Measurements from ENCODE around the gene ZNF597. TPM values are rescaled to one million over a fixed set of nuclear protein-coding genes. Genes with fewer than 3 reads are reported as not detected.

Gene ZNF597
- total RNA-seq, 1 experiment from 2014 or later = 2.7 TPM

DNA sequence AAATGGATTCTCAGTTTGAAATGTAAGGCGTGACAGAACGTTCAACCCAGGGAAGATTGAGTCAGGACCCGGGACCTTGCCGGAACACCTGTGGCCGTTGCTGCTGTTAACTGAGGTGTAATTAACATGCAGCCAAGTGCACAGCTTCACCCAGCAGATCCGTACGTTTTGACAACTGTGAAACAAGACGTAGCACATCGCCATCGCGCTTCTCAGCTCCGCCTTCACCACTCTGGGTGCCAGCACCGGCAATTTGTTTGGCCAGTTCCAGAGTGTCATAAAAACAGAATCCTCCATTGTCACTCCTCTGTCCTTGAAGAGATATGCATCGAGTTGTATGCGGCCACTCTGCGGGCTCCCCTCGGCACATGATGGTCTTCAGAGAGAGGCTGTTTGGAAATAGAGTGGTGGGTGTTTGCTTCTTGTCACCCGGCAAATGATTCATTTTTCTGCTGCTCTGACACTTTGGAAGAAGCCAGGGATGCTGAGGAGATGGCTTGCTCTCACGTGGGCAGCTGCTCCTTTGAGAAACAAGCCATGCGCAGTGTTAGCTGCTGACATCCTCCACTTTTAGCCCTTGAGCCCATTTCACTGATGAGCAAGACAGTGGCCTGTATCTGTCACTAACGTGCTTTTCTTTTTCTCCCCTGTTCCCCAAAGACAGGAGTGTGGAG lies 22.7 kb upstream of the ZNF597 start:
- DNase-seq (ENCODE audit: low read depth, low spot score) = no peak
- peaks cover 15% of the 10 kb centered on the region for H3K4me1 ChIP-seq (ENCODE audit: control insufficient read depth, insufficient read depth, low read length)
- ChIA-PET CTCF (no interaction called here), POLR2A (no interaction called here)
- in situ Hi-C loops (cut with HindIII; ENCODE audit: low pct_unique_long_range_greater_than_20kb, low sequenced_read_pairs) (no loop called here), intact Hi-C loops (cut with micrococcal nuclease; ENCODE audit: unreplicated experiment) (no loop called here)
- ATAC-seq = no peak
- no peaks in the 10 kb centered on the region for H3K9me3 ChIP-seq (ENCODE audit: control insufficient read depth, insufficient read depth, low read depth, low read length)
- no TSS peak for BruUV-seq (replicated peaks)
- no peak overlapping the region for H3K4me3 ChIP-seq (ENCODE audit: low read depth in 2 of 2, low read length in 2 of 2)
- no peak overlapping the region for H3K27ac ChIP-seq (ENCODE audit: low read length)
- no peak for TF ChIP-seq TCF7L2 (IDR thresholded peaks at IDR 0.05; ENCODE audit: low read depth, low read length)
- TF ChIP-seq, protein P1, sequence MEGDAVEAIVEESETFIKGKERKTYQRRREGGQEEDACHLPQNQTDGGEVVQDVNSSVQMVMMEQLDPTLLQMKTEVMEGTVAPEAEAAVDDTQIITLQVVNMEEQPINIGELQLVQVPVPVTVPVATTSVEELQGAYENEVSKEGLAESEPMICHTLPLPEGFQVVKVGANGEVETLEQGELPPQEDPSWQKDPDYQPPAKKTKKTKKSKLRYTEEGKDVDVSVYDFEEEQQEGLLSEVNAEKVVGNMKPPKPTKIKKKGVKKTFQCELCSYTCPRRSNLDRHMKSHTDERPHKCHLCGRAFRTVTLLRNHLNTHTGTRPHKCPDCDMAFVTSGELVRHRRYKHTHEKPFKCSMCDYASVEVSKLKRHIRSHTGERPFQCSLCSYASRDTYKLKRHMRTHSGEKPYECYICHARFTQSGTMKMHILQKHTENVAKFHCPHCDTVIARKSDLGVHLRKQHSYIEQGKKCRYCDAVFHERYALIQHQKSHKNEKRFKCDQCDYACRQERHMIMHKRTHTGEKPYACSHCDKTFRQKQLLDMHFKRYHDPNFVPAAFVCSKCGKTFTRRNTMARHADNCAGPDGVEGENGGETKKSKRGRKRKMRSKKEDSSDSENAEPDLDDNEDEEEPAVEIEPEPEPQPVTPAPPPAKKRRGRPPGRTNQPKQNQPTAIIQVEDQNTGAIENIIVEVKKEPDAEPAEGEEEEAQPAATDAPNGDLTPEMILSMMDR (IDR thresholded peaks at IDR 0.05) = no peak
- no peak for TF ChIP-seq SIN3A (IDR thresholded peaks at IDR 0.05; ENCODE audit: borderline replicate concordance, insufficient read depth, low read depth, low read length)
- TF ChIP-seq, protein P2, sequence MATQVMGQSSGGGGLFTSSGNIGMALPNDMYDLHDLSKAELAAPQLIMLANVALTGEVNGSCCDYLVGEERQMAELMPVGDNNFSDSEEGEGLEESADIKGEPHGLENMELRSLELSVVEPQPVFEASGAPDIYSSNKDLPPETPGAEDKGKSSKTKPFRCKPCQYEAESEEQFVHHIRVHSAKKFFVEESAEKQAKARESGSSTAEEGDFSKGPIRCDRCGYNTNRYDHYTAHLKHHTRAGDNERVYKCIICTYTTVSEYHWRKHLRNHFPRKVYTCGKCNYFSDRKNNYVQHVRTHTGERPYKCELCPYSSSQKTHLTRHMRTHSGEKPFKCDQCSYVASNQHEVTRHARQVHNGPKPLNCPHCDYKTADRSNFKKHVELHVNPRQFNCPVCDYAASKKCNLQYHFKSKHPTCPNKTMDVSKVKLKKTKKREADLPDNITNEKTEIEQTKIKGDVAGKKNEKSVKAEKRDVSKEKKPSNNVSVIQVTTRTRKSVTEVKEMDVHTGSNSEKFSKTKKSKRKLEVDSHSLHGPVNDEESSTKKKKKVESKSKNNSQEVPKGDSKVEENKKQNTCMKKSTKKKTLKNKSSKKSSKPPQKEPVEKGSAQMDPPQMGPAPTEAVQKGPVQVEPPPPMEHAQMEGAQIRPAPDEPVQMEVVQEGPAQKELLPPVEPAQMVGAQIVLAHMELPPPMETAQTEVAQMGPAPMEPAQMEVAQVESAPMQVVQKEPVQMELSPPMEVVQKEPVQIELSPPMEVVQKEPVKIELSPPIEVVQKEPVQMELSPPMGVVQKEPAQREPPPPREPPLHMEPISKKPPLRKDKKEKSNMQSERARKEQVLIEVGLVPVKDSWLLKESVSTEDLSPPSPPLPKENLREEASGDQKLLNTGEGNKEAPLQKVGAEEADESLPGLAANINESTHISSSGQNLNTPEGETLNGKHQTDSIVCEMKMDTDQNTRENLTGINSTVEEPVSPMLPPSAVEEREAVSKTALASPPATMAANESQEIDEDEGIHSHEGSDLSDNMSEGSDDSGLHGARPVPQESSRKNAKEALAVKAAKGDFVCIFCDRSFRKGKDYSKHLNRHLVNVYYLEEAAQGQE (IDR thresholded peaks at IDR 0.05; ENCODE audit: insufficient read depth in 1 of 2, low read depth in 2 of 2, low read length in 1 of 2) = no peak
- no peak for TF ChIP-seq POLR2AphosphoS5 (IDR thresholded peaks at IDR 0.05; ENCODE audit: low read depth, low read length)
- H3K27me3 ChIP-seq (ENCODE audit: control insufficient read depth, insufficient read depth, low read length) = no peaks in the 10 kb centered on the region
- 0 out of 2 replicates have a peak, but pooled peaks cover 2% of the 10 kb centered on the region for H3K36me3 ChIP-seq (ENCODE audit: control insufficient read depth, insufficient read depth, low read length)

DNA sequence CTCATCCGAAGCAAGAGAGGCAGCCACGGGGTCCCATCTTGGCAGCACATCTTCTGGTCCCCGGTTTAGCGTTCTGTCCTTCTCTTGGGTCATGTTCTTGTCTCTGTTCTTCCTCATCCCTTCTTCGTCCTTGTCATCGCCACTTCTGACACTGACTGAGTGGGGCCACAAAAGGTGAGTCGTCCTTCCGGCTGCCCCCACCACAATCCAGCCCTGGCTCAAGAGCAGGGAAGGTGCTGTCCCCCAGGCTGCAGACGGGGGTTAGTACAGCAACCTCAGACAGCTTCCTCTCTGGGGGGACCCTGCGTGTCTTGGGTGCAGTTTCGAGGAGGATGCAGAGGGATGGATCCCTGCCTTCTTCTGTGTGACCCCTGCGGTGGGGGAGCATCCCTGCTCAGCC lies 22.0 kb upstream of the ZNF597 start:
- POLR2A ChIA-PET = no interaction called here
- Histone ChIP-seq H3K4me1 (ENCODE audit: control insufficient read depth, insufficient read depth, low read length) (peaks cover 23% of the 10 kb centered on the region), H3K36me3 (ENCODE audit: control insufficient read depth, insufficient read depth, low read length) (0 out of 2 replicates have a peak, but pooled peaks cover 2% of the 10 kb centered on the region), H3K9me3 (ENCODE audit: control insufficient read depth, insufficient read depth, low read depth, low read length) (no peaks in the 10 kb centered on the region), H3K4me3 (ENCODE audit: low read depth in 2 of 2, low read length in 2 of 2) (no peak overlapping the region), H3K27me3 (ENCODE audit: control insufficient read depth, insufficient read depth, low read length) (no peaks in the 10 kb centered on the region), H3K27ac (ENCODE audit: low read length) (no peak overlapping the region)
- ATAC-seq (no peak), DNase-seq (ENCODE audit: low read depth, low spot score) (no peak)
- TF ChIP-seq TCF7L2 (IDR thresholded peaks at IDR 0.05; ENCODE audit: low read depth, low read length) = no peak
- TF ChIP-seq, protein P2 (IDR thresholded peaks at IDR 0.05; ENCODE audit: insufficient read depth in 1 of 2, low read depth in 2 of 2, low read length in 1 of 2) = no peak
- TF ChIP-seq, protein P1 (IDR thresholded peaks at IDR 0.05) = no peak
- TF ChIP-seq POLR2AphosphoS5 (IDR thresholded peaks at IDR 0.05; ENCODE audit: low read depth, low read length) = no peak
- no peak for TF ChIP-seq SIN3A (IDR thresholded peaks at IDR 0.05; ENCODE audit: borderline replicate concordance, insufficient read depth, low read depth, low read length)
- in situ Hi-C loops (cut with HindIII; ENCODE audit: low pct_unique_long_range_greater_than_20kb, low sequenced_read_pairs) = no loop called here
- no TSS peak for BruUV-seq (replicated peaks)
- intact Hi-C loops (cut with micrococcal nuclease; ENCODE audit: unreplicated experiment) = no loop called here
- CTCF ChIA-PET = no interaction called here

Data from Panc1 (cell line).